Bronchial epithelial cell (primary cell): ENCODE results near the gene DUS2. TPM values are rescaled to one million over a fixed set of nuclear protein-coding genes. Genes with fewer than 3 reads are reported as not detected.

Source experiments
- DNase-seq: peaks from one replicate; pipeline ENCODE4 v3.0.0-alpha.2; 2010; ENCODE audit warnings: low read depth
- FAIRE-seq: peaks from 2 replicates; lab custom pipeline; 2011; peaks lifted over from hg19 to GRCh38; lab: Jason Lieb, UNC
- H3K27me3 ChIP-seq: 2 replicates; pipeline ENCODE4 v1.5.1; 2011; ENCODE audit warnings: low read length; ENCODE audit not compliant: control insufficient read depth, insufficient read depth
- H3K36me3 ChIP-seq: 2 replicates; pipeline ENCODE4 v1.5.1; 2011; ENCODE audit warnings: low read length; ENCODE audit not compliant: control insufficient read depth, insufficient read depth
- H3K4me3 ChIP-seq: 2 replicates; pipeline ENCODE4 v1.5.1; 2011; ENCODE audit warnings: mild to moderate bottlenecking, low read depth, low read length, control low read depth
- CTCF ChIP-seq: IDR thresholded peaks from 2 replicates; pipeline ENCODE4 v1.5.1; 2011; ENCODE audit warnings: mild to moderate bottlenecking, moderate library complexity, low read length, control low read depth, inconsistent platforms; ENCODE audit not compliant: insufficient read depth, severe bottlenecking
- total RNA-seq: library from RNA; depleted of rRNA; stranded (reverse); fragments of >200 nt; gene quantifications from 2 replicates; pipeline ENCODE4 v1.2.1, GENCODE V29; 2014

Gene DUS2
- total RNA-seq, 1 donor from 2014 or later = 23.7 TPM

- DNase-seq (no peak), FAIRE-seq (no peak)
- TF ChIP-seq CTCF = peak; percentile 7
- no peak within 1 kb of the TSS for H3K4me3 ChIP-seq
- H3K27me3 ChIP-seq = peaks cover 4% of the 10 kb centered on the region
- no peaks in the 10 kb centered on the region for H3K36me3 ChIP-seq
Observed at GRCh38 chr16:67979955-67980678, 43.0 kb upstream of the DUS2 start, which contains the start of gene DPEP3. DPEP3 (minus strand) TSS chr16:67980499; CDS start chr16:67980380, 119 bp downstream.

GRCh38 chr16:67982011-67982696 is 40.9 kb upstream of the DUS2 start:
- no peak for FAIRE-seq

GRCh38 chr16:67986949-67987348 is 36.1 kb upstream of the DUS2 start:
- Histone ChIP-seq H3K4me3 (no peak overlapping the region), H3K36me3 (no peaks in the 10 kb centered on the region), H3K27me3 (no peaks in the 10 kb centered on the region)
- no peak for DNase-seq
- FAIRE-seq = no peak
- no peak for TF ChIP-seq CTCF

More at GRCh38 chr16:67982011-67982696, 40.9 kb upstream of the DUS2 start:
- Histone ChIP-seq H3K27me3 (peaks cover 2% of the 10 kb centered on the region), H3K4me3 (no peak overlapping the region), H3K36me3 (no peaks in the 10 kb centered on the region)
- TF ChIP-seq CTCF = no peak
- no peak for DNase-seq

GRCh38 chr16:67987460-67988160 is 35.5 kb upstream of the DUS2 start:
- no peak for TF ChIP-seq CTCF
- no peak overlapping the region for H3K4me3 ChIP-seq
- FAIRE-seq (no peak), DNase-seq (peak; percentile 40)
- H3K36me3 ChIP-seq = no peaks in the 10 kb centered on the region
- no peaks in the 10 kb centered on the region for H3K27me3 ChIP-seq

- FAIRE-seq (no peak), DNase-seq (no peak)
- no peaks in the 10 kb centered on the region for H3K36me3 ChIP-seq
- no peak for TF ChIP-seq CTCF
- no peaks in the 10 kb centered on the region for H3K27me3 ChIP-seq
- no peak overlapping the region for H3K4me3 ChIP-seq
Observed at GRCh38 chr16:67988675-67989074, 34.4 kb upstream of the DUS2 start.
